Glutamatergic neuron (in vitro differentiated cells): ENCODE data around the gene CHRDL1. TPM values are rescaled to one million over a fixed set of nuclear protein-coding genes. Genes with fewer than 3 reads are reported as not detected.

Source experiments
- DNase-seq: peaks from one replicate; pipeline ENCODE4 v3.0.0; 2022
- H3K27ac Mint-ChIP-seq: one replicate; pipeline ENCODE4 v1.8.0; 2020; ENCODE audit warnings: mild to moderate bottlenecking, mixed read lengths, inconsistent platforms; ENCODE audit not compliant: unreplicated experiment
- H3K27me3 Mint-ChIP-seq: one replicate; pipeline ENCODE4 v1.8.0; 2020; ENCODE audit warnings: mild to moderate bottlenecking, moderate library complexity, mixed read lengths, inconsistent platforms; ENCODE audit not compliant: unreplicated experiment
- H3K36me3 Mint-ChIP-seq: one replicate; pipeline ENCODE4 v1.8.0; 2020; ENCODE audit warnings: mild to moderate bottlenecking, mixed read lengths, inconsistent platforms; ENCODE audit not compliant: unreplicated experiment
- H3K4me1 Mint-ChIP-seq: one replicate; pipeline ENCODE4 v1.8.0; 2020; ENCODE audit warnings: mild to moderate bottlenecking, low read depth, mixed read lengths, inconsistent platforms; ENCODE audit not compliant: unreplicated experiment
- H3K4me3 Mint-ChIP-seq: one replicate; pipeline ENCODE4 v1.8.0; 2020; ENCODE audit warnings: mild to moderate bottlenecking, mixed read lengths, inconsistent platforms; ENCODE audit not compliant: unreplicated experiment
- H3K9me3 Mint-ChIP-seq: one replicate; pipeline ENCODE4 v1.8.0; 2020; ENCODE audit warnings: mild to moderate bottlenecking, moderate library complexity, mixed read lengths, inconsistent platforms; ENCODE audit not compliant: unreplicated experiment
- total RNA-seq: library from RNA; stranded (reverse); fragmentation: NEBNext Ultra II Directional; extraction: Animal tissue kit (Norgen Biotek cat#: 25700); gene quantifications from one replicate; pipeline ENCODE4 v1.2.1, GENCODE V29; 2021; ENCODE audit not compliant: unreplicated experiment
- TF ChIP-seq, protein P1 (sequence below): fragments of 200-600 bp; sonication (generic); IDR thresholded peaks from one replicate; pipeline ENCODE4 v1.5.0; 2021; ENCODE audit not compliant: partially characterized antibody, unreplicated experiment

CHRDL1 gene
- total RNA-seq, 1 donor from 2014 or later = 38.2 TPM

DNA sequence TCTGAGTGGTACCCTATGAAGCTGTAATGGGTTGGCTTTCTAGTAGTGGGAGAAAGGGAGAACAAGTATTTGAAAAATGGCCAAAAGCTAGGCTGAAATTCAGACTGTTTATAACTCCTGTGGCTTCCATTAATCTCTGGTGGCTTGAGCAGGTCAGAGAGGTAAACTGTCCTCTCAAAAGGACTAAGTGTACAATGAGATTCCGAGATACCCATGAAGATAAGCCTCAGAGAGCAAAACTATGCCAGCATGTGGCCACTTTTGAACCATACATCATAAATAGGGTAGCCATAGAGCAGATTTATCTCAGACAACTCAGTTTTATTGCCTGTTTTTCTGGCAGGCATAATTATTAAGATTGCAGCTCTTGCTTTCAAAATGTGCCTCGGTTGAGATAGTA lies 89.2 kb downstream of the CHRDL1 start:
- no peak overlapping the region for H3K27ac Mint-ChIP-seq
- H3K36me3 Mint-ChIP-seq = peaks cover 4% of the 10 kb centered on the region
- H3K4me1 Mint-ChIP-seq = no peaks in the 10 kb centered on the region
- peaks cover 1% of the 10 kb centered on the region for H3K9me3 Mint-ChIP-seq
- no peak for DNase-seq
- H3K27me3 Mint-ChIP-seq = no peaks in the 10 kb centered on the region
- H3K4me3 Mint-ChIP-seq = no peak overlapping the region
- TF ChIP-seq, protein P1, sequence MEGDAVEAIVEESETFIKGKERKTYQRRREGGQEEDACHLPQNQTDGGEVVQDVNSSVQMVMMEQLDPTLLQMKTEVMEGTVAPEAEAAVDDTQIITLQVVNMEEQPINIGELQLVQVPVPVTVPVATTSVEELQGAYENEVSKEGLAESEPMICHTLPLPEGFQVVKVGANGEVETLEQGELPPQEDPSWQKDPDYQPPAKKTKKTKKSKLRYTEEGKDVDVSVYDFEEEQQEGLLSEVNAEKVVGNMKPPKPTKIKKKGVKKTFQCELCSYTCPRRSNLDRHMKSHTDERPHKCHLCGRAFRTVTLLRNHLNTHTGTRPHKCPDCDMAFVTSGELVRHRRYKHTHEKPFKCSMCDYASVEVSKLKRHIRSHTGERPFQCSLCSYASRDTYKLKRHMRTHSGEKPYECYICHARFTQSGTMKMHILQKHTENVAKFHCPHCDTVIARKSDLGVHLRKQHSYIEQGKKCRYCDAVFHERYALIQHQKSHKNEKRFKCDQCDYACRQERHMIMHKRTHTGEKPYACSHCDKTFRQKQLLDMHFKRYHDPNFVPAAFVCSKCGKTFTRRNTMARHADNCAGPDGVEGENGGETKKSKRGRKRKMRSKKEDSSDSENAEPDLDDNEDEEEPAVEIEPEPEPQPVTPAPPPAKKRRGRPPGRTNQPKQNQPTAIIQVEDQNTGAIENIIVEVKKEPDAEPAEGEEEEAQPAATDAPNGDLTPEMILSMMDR = no peak

GRCh38 chrX:110703641-110704040 lies 92.0 kb downstream of the CHRDL1 start:
- Mint-ChIP-seq H3K36me3 (peaks cover 4% of the 10 kb centered on the region), H3K4me3 (no peak overlapping the region), H3K9me3 (peaks cover 1% of the 10 kb centered on the region), H3K27ac (no peak overlapping the region), H3K27me3 (no peaks in the 10 kb centered on the region), H3K4me1 (no peaks in the 10 kb centered on the region)
- TF ChIP-seq, protein P1 = no peak
- DNase-seq = no peak

DNA sequence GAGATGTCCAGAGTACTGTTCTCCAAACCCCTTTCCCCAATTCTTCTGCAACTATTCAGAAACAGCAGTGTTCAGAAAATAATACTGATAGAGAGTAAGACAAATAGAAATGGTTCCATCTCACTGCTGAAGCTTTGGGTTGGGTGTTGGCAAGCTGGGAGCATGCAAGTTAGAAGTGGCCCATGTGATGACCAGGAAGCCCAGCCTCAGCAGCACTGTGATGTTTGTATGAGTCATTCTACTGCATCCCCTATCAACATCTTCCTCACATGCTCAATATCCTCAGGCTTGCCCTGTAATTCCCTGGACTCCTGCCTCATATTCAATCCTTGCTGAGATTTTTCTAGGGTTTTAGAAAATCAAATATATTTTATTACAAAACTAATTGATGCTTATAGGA lies 96.5 kb downstream of the CHRDL1 start:
- H3K27ac Mint-ChIP-seq = no peak overlapping the region
- no peaks in the 10 kb centered on the region for H3K4me1 Mint-ChIP-seq
- no peaks in the 10 kb centered on the region for H3K27me3 Mint-ChIP-seq
- H3K4me3 Mint-ChIP-seq = no peak overlapping the region
- H3K9me3 Mint-ChIP-seq = no peaks in the 10 kb centered on the region
- no peaks in the 10 kb centered on the region for H3K36me3 Mint-ChIP-seq
- no peak for DNase-seq
- TF ChIP-seq, protein P1 = no peak

DNA sequence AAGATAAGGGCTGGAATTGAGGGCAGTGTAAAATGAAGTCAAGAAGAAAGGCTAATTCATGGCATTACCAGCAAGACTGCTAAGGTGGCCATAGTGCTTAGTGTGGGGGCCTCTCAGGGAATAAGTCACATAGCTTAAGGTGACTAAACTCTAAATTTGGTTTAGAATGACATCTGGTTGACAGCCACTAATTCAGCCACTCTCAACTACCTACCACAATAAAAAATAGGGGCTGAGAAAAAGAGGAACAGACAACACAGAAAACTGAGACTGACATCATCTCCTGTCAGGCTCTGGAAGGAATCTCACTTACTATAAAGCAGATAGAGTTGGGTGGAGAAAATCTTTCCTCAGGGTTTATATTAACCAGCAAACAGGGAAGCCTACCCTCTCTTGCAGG lies 96.9 kb downstream of the CHRDL1 start:
- no peaks in the 10 kb centered on the region for H3K36me3 Mint-ChIP-seq
- TF ChIP-seq, protein P1 = no peak
- DNase-seq = no peak
- H3K27ac Mint-ChIP-seq = no peak overlapping the region
- H3K27me3 Mint-ChIP-seq = no peaks in the 10 kb centered on the region
- H3K4me3 Mint-ChIP-seq = no peak overlapping the region
- no peaks in the 10 kb centered on the region for H3K4me1 Mint-ChIP-seq
- H3K9me3 Mint-ChIP-seq = no peaks in the 10 kb centered on the region

GRCh38 chrX:110692866-110693265 lies 102.8 kb downstream of the CHRDL1 start:
- Mint-ChIP-seq H3K27me3 (no peaks in the 10 kb centered on the region), H3K4me3 (no peak overlapping the region)

More at GRCh38 chrX:110692866-110693265, 102.8 kb downstream of the CHRDL1 start:
- DNase-seq = no peak
- Mint-ChIP-seq H3K9me3 (no peaks in the 10 kb centered on the region), H3K4me1 (no peaks in the 10 kb centered on the region), H3K27ac (no peak overlapping the region), H3K36me3 (no peaks in the 10 kb centered on the region)
- TF ChIP-seq, protein P1 = no peak
